Measurements from ENCODE around the gene KCNC1. TPM values are rescaled to one million over a fixed set of nuclear protein-coding genes. Genes with fewer than 3 reads are reported as not detected.

Gene KCNC1
- total and polyA plus RNA-seq, 4 donors = 0.54 TPM; not detected in 3

- TF ChIP-seq REST (IDR thresholded peaks at IDR 0.05) = no peak
- TF ChIP-seq NR2F2 (IDR thresholded peaks at IDR 0.05) = no peak
- no peak for TF ChIP-seq TAF1 (conservative IDR thresholded peaks at IDR 0.05)
- TF ChIP-seq CTCF (IDR thresholded peaks at IDR 0.05; ENCODE audit: low read depth, low read length, missing input control) = no peak
- TF ChIP-seq ATF3 (IDR thresholded peaks at IDR 0.05) = no peak
Measured at GRCh38 chr11:17810746-17811145, 76.2 kb downstream of the KCNC1 start (continued).

GRCh38 chr11:17811352-17811751, 76.8 kb downstream of the KCNC1 start:
- 97% methylated on average over 7 of the region's 7 CpGs for WGBS
- Histone ChIP-seq H3K4me3 (ENCODE audit: low read depth in 1 of 3, low read length in 3 of 3) (no peak overlapping the region), H3K27me3 (ENCODE audit: control insufficient read depth in 4 of 4, insufficient read depth in 4 of 4, low read length in 3 of 4) (no peaks in the 10 kb centered on the region), H3K27ac (ENCODE audit: low read depth in 1 of 2, low read length in 2 of 2) (no peak overlapping the region), H3K4me1 (ENCODE audit: control insufficient read depth in 4 of 4, insufficient read depth in 4 of 4, low read length in 3 of 4) (no peaks in the 10 kb centered on the region), H3K36me3 (ENCODE audit: control insufficient read depth in 4 of 4, insufficient read depth in 3 of 4, low read depth in 1 of 4, low read length in 3 of 4) (no peaks in the 10 kb centered on the region), H3K9me3 (ENCODE audit: control insufficient read depth in 4 of 4, low read length in 3 of 4) (no peaks in the 10 kb centered on the region), H3K9ac (ENCODE audit: low read depth in 1 of 2, low read length in 2 of 2) (no peak overlapping the region)
- TF ChIP-seq FOXA2 (IDR thresholded peaks at IDR 0.05) (no peak), SP1 (IDR thresholded peaks at IDR 0.05) (no peak), EGR1 (IDR thresholded peaks at IDR 0.05; ENCODE audit: low read depth in 2 of 2) (no peak), RXRA (IDR thresholded peaks at IDR 0.05) (no peak), HNF4G (IDR thresholded peaks at IDR 0.05) (no peak), RAD21 (IDR thresholded peaks at IDR 0.05) (no peak), REST (IDR thresholded peaks at IDR 0.05) (no peak), ATF3 (IDR thresholded peaks at IDR 0.05) (no peak), CTCF (IDR thresholded peaks at IDR 0.05; ENCODE audit: low read depth, low read length, missing input control) (no peak), FOXA1 (IDR thresholded peaks at IDR 0.05) (no peak), JUND (IDR thresholded peaks at IDR 0.05) (no peak), ZBTB33 (IDR thresholded peaks at IDR 0.05) (no peak), GABPA (IDR thresholded peaks at IDR 0.05 in 1 of 2, conservative IDR thresholded peaks at IDR 0.05 in 1 of 2) (no peak), TAF1 (conservative IDR thresholded peaks at IDR 0.05) (no peak), HNF4A (conservative IDR thresholded peaks at IDR 0.05) (no peak), YY1 (IDR thresholded peaks at IDR 0.05) (no peak), NR2F2 (IDR thresholded peaks at IDR 0.05) (no peak), MAX (IDR thresholded peaks at IDR 0.05) (no peak)
- no peak for DNase-seq (ENCODE audit: low spot score)
